GM21447 (cell line): ENCODE measurements around the gene STX18.
"Not testable (repeated sequence)": the region's sequence is repeated elsewhere in the genome, so short reads cannot be mapped to it uniquely, and the experiment has no call there.

Experiments
- ATAC-seq: cut with Tn5 transposase; IDR thresholded peaks from one replicate; pipeline ENCODE4 v1.9.1; 2021; ENCODE audit not compliant: unreplicated experiment

Gene STX18

DNA sequence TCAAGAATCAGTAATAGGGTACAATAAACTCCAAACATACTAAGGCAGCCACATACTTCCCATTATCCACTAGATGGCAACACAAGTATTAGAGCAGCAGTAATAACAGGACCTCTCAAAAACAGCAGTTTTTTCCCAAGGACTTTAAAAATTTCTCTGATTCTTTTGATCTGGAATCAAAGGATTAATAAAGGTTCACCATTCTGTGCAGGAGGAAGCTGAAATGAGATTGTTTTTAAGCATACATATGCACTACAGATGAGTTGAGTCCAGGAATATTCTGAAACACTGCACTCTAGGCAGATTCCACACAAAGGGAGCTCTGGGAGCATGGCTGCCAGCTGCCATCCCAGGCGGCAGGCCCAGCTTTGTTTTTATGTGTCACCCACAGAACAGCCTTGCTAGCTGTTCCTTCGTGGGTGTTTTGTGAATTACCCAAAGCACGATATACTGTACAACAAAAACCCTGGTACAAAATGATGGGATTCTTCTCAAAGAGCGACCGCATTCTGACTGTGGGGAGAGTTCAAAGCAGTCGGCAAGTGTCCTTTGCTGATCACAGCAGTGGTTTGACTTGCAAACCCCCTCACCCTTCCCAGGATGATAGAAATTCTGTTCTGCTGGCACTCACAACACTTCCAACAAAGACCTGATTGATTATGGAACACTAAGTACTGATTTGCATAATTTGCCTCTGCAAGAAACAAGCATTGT, 61.0 kb downstream of the STX18 start:
- ATAC-seq: no peak

DNA sequence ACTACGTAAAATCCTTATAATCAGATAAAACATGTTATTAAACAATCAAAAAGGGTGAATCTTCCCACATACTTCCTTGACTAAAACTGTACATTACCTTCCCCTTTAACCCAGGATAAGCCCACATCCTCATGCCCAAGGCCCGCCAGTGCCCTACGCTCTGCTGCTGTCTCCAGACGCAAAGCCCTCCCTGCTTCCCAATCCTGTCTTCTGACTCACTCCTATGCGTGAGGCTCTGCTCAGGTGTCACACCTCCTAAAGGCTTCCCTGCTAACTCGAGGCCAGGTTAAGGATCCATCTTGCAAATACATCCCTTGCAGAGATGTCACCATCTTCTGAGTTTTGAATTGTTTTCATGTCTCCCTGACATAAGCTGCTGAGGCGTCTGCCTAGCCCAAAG, 61.6 kb downstream of the STX18 start:
- no peak for ATAC-seq

DNA sequence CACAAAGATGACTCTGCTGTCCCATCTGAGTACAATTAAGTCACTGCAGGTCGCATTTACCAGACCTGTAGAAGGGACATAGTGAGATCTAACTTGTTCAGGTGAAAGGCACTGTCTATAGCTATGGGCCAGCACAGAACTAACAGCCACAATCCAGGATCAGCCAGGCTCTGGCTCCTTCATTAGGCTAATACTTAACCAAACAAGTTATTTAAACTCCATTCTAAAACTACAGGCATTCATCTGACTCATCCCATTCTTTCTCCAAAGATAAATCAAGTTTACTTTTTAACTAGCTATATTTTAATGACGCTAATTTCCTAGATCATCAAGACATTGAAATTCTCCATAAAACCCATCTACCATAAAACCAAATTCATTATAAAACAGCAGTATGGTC, 62.5 kb downstream of the STX18 start:
- no peak for ATAC-seq

- no peak for ATAC-seq
These were observed 64.1 kb downstream of the STX18 start for GRCh38 chr4:4477796-4478195.

DNA sequence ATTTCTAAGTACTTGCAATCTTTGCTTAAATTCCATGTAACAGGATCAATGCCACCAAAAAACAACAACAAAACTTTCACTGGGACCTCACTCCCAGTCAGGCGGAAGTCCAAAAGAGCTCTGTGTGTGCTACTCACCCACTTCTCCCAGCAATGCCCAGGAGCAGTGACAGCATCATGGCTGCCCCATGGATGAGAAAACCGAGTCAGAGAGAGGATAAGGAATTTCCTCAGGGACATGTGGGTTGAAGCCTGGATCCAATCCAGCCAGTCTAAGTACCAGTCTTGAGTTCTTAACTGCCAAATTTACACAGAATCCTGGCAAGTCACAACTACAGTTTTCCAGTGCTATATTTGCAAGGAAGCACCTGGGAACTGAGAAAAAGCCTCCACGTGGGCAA, 64.5 kb downstream of the STX18 start:
- ATAC-seq: no peak

GRCh38 chr4:4474476-4474875, 67.4 kb downstream of the STX18 start:
- no peak for ATAC-seq

DNA sequence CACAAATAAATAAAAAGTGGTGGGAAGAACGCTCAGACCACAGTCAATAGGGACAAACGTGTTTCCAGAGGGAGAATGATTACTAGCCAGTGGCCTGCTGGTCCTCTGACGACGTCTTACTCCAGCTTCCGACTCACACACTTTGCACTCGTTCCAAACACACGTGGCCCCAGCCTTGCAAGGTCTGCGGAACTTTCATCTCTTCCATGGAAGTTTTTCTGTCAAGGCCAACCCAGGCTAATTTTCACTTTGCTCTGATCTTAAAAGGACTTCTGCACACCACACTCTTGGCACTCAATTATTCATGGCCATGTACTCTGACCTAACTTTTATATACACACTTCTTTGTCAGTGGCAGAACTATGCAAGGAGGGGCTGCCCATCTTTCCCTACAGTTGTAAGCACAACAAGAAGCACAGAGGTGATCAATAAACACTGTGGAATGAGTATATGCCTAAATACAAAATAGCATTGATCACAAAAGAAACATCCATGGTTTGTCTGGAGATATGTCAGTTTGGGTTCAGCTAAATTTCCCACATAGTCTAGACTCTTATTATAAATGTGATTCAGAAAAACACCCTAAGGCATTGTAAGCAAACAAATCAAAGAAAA, 69.4 kb downstream of the STX18 start:
- ATAC-seq: no peak

DNA sequence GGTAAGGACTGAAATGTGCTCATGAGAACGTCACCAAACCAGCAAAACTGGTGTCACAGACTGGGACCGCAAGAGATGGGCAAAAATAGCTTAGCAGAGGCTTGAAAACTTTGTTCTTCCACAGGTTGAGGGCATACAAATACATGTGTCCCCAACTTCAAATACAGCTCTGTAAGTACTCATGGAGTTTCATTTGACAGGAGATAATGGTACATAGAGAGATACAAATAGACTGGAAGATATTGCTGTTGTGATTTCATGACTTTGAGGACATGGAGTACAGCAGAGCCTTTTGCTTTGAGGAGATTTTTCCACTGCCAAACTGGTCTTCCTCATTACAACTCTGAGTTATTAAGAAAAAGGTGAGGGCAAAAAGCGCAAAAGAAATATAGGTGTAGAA, 70.7 kb downstream of the STX18 start:
- no peak for ATAC-seq

- ATAC-seq: no peak
These were observed 71.6 kb downstream of the STX18 start for GRCh38 chr4:4470208-4470607.

GRCh38 chr4:4465238-4465637, 76.6 kb downstream of the STX18 start:
- ATAC-seq: not testable (repeated sequence)

GRCh38 chr4:4462970-4463369, 78.9 kb downstream of the STX18 start:
- ATAC-seq: no peak

DNA sequence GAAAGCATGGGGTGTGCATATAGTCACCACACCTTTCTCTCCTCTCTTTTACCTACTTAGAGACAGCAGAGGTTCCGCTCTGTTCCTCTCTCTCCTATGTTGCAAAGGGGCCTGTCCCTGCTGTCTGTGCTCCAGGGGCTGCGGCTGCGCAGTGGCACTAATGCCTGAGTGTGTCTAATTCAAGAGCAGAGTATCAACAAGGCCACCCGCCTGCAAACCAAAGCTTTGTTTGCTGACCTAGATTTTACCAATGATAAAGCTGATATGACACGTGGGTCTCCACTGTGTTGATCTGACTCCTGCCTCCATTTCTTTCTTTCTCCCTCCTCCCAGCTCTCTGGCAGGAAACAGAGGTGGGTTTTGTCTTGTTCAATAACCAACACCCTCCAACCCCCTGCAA, 80.0 kb downstream of the STX18 start:
- ATAC-seq: no peak

- ATAC-seq: no peak
These were observed 80.7 kb downstream of the STX18 start for GRCh38 chr4:4461178-4461577.

- no peak for ATAC-seq
These were observed 81.1 kb downstream of the STX18 start for GRCh38 chr4:4460759-4461158.

DNA sequence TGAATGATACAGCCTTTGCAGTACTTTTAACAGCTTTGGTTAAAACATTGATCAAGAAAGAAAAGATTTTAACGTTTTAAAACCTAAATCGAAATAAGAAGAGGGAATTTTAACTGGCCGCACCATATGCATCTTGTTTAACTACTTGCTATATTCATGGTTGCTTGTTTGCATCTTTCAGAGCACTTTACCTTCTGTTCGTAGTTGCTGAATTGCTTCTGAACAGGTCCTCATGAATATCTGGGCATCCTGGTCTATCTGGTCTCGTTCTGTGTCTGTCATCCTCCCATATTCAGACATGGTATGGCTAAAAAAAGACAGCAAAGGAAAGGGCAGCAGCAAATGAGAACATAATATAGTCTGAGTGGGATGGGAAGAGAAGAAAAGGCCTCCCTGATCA, 82.7 kb downstream of the STX18 start:
- no peak for ATAC-seq

DNA sequence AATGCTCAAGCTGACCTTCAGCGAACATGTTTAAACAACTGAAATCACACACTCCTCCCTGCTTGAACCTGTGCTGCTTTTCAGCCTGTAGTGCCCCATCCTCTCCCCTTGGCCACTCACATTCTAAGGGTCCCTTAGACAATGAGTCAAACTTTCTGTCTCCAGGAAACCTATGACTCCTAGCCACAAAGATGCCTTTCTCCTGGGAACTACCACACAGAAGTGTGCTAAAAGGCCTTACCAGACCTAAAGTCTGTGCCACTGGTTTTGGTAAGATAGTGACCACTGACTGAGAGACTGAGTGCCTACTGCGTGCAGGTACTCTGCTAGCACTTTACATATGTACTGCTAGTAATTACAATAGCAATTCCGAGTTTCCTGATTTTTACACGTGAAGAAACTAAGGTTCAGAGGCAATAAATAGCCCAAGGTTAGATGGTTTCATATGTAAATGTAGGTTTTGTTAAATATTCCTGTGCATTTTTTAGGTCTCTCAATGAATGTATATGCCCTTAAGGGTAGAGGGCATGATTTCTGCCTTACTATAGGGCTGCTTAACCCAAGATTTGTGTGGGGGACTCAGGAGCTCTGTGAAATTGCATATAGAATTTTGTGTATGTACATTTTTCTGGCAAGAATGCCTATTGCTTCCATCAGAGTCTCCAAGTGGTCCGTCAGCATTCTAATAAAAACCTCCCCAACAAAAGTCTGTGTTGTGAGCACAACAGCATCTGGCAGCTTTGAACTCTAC, 83.9 kb downstream of the STX18 start:
- ATAC-seq: no peak

- no peak for ATAC-seq
These were observed 84.9 kb downstream of the STX18 start for GRCh38 chr4:4456816-4457578.

- ATAC-seq: no peak
These were observed 85.5 kb downstream of the STX18 start for GRCh38 chr4:4456351-4456750.

GRCh38 chr4:4455210-4455865, 86.5 kb downstream of the STX18 start:
- peak; percentile 93 for ATAC-seq

DNA sequence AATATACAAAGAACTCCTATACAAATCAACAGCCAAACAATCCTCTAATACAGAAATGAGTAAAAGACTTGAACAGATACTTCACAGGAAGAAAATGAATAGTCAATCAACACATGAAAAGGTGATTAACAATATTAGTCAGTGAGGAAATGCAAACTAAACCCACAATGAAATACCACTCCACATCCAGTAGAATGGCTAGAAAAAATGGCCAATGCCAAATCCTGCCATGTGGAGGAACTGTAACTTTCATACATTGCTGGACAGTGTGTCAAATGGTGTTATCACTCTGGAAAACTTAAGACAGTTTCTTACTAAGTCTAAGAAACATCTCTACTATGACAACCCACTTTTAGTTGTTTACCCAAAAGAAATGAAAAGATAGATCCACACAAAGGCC, 95.4 kb downstream of the STX18 start:
- no peak for ATAC-seq

- no peak for ATAC-seq
These were observed 98.0 kb downstream of the STX18 start for GRCh38 chr4:4443821-4444220.
